ENCODE measurements around the gene SDCBP2. TPM values are rescaled to one million over a fixed set of nuclear protein-coding genes. Genes with fewer than 3 reads are reported as not detected.

Gene SDCBP2
- total RNA-seq, 3 donors from 2014 or later = 1.9 to 3.2 (median 2.2) TPM

DNA sequence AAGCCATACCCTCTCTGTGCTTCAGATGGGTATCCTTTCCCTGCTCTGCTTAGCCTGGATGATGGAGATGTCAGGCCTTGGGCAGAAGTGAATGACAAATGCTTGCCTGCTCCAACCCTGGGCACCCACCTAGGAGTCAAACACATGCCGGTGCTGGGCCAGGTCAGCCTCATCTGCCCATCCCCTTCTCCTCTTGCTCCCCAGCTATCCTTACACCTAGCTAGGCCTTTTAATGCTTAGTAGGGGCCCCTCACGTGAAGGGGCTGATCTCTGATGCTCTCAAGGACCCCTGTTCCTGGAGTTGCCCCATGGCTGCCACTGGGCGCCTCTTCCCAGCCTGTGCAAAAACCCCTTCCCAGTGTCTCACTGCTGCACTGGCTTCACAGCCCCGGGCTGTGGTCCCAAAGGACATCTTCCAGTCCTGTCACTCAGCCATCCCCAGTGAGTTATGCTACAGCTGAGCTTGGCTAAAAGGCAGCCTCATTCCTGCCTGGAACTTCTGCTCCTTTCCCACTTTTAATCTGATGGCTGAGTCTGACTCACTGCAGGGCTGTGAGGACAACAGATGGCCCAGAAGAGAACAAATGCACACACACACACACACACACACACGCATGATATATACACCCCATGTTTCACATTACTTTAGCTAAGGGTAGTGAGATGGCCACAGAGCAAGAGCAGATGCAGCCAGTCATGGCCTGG, 12.8 kb upstream of the SDCBP2 start:
- Mint-ChIP-seq H3K4me3 (no peak overlapping the region), H3K27me3 (ENCODE audit: low read depth) (no peaks in the 10 kb centered on the region), H3K36me3 (ENCODE audit: insufficient read depth) (no peaks in the 10 kb centered on the region), H3K4me1 (ENCODE audit: low read depth) (peaks cover 20% of the 10 kb centered on the region), H3K9me3 (no peaks in the 10 kb centered on the region)
- ATAC-seq = no peak
- DNase-seq = no peak

DNA sequence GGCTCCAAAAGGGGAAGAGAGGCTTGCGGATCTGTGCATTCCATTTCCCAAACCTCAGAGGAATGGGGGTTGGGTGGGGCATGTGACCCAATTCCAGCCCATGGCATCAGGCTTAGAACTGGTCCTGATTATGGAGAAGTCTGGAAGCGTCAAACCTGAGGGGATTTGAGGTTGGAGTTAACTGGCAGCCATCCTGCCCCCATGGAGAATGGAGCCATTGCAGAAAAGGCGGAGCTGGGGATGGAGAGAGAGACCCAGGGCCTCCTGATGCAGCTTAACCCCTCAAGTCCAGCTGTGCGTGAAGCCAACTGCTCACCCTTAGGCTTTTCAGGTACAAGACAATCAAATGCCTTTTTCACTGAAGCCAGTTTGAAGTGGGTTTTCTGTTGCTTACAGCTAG, 9.9 kb upstream of the SDCBP2 start:
- H3K36me3 Mint-ChIP-seq (ENCODE audit: insufficient read depth) = peaks cover 4% of the 10 kb centered on the region
- no peak overlapping the region for H3K4me3 Mint-ChIP-seq
- ATAC-seq (no peak), DNase-seq (no peak)
- H3K9me3 Mint-ChIP-seq = no peaks in the 10 kb centered on the region
- peaks cover 14% of the 10 kb centered on the region for H3K4me1 Mint-ChIP-seq (ENCODE audit: low read depth)
- no peaks in the 10 kb centered on the region for H3K27me3 Mint-ChIP-seq (ENCODE audit: low read depth)

DNA sequence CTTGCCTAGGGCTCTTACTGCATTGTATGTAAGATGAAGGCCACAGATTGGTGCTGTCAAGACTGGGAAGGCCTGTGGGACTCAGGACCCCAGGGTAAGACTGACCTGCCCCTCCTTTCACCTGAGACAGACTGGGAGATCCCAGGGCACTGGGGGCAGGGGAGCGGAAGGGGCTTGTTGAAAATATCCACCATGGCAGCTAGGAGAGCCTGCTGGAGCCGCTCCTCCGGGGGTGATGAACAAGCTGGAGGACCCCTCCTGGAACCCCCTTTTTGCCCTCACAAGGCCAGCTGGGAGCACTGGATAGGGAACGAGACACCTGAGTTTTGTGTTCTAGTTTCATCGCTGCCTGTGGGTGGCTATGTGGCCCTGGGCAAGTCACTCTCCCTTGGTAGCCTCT, 9.2 kb upstream of the SDCBP2 start:
- no peak for DNase-seq
- H3K27me3 Mint-ChIP-seq (ENCODE audit: low read depth) = no peaks in the 10 kb centered on the region
- no peaks in the 10 kb centered on the region for H3K9me3 Mint-ChIP-seq

DNA sequence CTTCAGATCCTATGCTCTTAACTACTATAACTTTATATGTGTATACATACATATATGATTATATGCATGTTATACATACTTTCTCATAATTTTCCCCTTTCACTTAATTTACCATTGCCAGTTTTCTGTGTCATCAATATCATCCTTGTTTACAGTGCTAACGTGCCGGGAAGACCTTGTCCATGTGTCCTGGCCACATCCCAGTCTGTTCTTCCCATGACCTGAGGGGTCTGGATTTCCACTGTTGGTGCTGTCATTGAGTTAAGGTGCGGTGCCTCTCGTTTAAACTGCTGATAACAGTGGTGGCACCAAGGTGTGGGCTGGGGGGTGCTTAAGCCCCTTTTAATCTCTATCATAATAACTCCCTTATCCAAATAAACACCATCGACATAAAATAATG, 8.5 kb upstream of the SDCBP2 start:
- DNase-seq = no peak
- H3K4me3 Mint-ChIP-seq = no peak overlapping the region
- no peak for ATAC-seq
- peaks cover 6% of the 10 kb centered on the region for H3K36me3 Mint-ChIP-seq (ENCODE audit: insufficient read depth)
- no peaks in the 10 kb centered on the region for H3K27me3 Mint-ChIP-seq (ENCODE audit: low read depth)
- H3K4me1 Mint-ChIP-seq (ENCODE audit: low read depth) = peaks cover 20% of the 10 kb centered on the region
- H3K9me3 Mint-ChIP-seq = no peaks in the 10 kb centered on the region

More for the DNA sequence above, 9.2 kb upstream of the SDCBP2 start:
- peaks cover 4% of the 10 kb centered on the region for H3K36me3 Mint-ChIP-seq (ENCODE audit: insufficient read depth)
- ATAC-seq = no peak
- H3K4me1 Mint-ChIP-seq (ENCODE audit: low read depth) = peaks cover 14% of the 10 kb centered on the region
- no peak overlapping the region for H3K4me3 Mint-ChIP-seq

DNA sequence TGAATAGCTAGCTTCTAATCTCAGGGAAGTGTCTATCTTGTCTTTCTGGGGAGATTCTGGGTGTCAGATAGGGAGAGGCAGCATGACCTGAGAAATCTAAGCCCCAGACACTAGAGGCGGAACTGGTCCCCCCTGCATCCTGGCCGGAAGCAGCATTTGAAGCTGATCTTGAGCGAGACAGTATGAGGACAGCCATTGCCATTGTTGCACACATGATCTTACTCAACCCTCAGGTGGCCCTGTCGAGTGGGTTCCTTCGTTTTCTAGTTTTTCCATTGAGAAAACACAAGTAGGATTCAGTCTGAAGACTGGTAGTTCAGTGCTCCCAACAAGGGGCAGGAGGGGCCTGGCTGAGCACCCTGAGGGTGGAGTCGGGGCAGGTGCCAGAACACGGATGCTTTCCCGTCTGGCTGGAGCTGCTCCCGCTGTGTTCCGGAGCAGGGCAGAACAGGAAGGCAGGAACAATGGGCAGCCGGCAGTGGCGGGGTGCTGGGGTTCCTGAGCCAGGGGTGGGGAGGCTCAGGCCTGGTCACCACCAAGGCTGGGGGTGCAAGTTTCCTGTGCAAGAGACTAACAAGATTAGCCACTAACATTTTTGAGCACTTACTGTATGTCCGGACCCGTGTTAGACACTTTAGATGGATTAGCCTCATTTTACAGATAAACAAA, 7.9 kb upstream of the SDCBP2 start:
- DNase-seq (no peak), ATAC-seq (peak in 1 of 2 donors; percentile 40)
- Mint-ChIP-seq H3K36me3 (ENCODE audit: insufficient read depth) (peaks cover 9% of the 10 kb centered on the region), H3K27me3 (ENCODE audit: low read depth) (no peaks in the 10 kb centered on the region), H3K4me1 (ENCODE audit: low read depth) (peaks cover 20% of the 10 kb centered on the region), H3K9me3 (no peaks in the 10 kb centered on the region), H3K4me3 (no peak overlapping the region)

DNA sequence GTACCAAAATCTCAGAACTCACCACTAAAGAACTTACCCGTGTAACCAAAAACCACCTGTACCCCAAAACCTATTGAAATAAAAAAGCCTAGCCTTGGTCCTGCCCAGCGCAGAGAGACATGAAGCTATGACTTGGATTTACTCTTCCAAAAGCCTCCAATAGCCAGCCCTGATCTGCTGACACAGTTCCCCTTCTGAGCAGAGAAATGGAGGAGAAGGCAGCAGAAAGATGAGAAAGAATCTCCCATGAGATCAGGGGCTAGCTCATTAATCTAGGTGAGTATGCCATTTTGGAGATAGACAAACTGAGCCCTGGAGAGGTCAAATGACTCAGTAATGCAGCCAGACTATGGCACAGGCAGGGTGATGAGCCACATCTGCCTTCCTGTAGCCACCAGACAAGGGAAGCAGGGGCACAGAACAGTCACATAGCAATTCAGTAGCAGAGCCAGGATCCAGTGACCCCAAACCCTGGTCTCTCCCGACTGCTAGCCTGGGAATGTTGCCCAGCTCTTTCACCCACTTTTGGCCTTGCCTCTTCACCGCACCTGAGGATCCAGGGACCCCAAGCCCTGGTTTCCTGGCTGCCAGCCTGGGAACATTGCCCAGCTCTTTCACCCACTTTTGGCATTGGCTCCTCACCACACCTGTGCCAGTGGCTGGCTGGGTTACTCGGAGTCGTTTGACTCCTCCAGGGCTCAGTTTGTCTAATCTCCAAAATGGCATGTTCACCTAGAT, 7.2 kb upstream of the SDCBP2 start:
- Mint-ChIP-seq H3K36me3 (ENCODE audit: insufficient read depth) (peaks cover 11% of the 10 kb centered on the region), H3K4me1 (ENCODE audit: low read depth) (peaks cover 24% of the 10 kb centered on the region), H3K4me3 (no peak overlapping the region), H3K9me3 (no peaks in the 10 kb centered on the region), H3K27me3 (ENCODE audit: low read depth) (no peaks in the 10 kb centered on the region)
- DNase-seq = no peak
- ATAC-seq = no peak

DNA sequence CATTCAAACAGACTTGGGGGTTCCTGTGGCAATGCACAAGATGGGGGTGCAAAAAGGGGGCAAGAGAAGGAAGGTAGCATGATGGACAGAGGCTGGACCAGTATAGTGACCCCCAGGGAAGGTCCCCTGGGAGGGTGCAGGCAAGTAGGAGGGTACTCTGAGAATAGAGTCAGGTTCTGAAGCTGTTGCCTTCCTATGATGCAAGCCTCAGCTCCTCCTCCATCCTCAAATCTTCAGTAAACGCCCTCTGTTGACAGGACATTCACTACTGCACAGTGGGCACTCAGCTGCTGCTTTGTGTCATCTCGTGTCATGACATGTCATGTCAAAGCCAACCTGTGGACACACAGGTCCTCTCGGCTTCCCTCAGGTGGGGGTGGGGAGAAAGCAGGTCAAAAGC, 5.8 kb upstream of the SDCBP2 start:
- DNase-seq = no peak
- H3K4me3 Mint-ChIP-seq = no peak overlapping the region
- no peak for ATAC-seq
- H3K4me1 Mint-ChIP-seq (ENCODE audit: low read depth) = peaks cover 36% of the 10 kb centered on the region
- H3K36me3 Mint-ChIP-seq (ENCODE audit: insufficient read depth) = peaks cover 13% of the 10 kb centered on the region
- H3K9me3 Mint-ChIP-seq = no peaks in the 10 kb centered on the region
- no peaks in the 10 kb centered on the region for H3K27me3 Mint-ChIP-seq (ENCODE audit: low read depth)

DNA sequence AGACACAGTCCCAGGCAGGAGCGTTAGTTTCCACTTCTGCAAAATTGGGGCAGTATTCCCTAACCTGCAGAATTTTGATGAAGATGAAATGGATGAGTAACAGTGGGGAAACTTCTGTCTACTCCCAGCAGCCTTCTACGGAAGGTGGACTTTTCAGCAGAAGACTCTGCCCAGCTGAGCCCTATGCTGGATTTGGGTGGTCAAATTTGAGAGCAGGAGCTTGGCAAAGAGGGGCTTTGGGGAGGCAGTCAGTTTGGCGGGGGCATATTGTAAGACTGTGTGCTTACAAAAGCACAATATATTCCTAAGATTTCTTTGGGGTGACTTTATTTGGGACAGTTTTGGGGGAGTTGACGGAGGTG, 5.4 kb upstream of the SDCBP2 start:
- DNase-seq (no peak), ATAC-seq (no peak)
- H3K4me3 Mint-ChIP-seq = no peak overlapping the region
- H3K9me3 Mint-ChIP-seq = no peaks in the 10 kb centered on the region
- H3K36me3 Mint-ChIP-seq (ENCODE audit: insufficient read depth) = peaks cover 15% of the 10 kb centered on the region
- H3K4me1 Mint-ChIP-seq (ENCODE audit: low read depth) = peaks cover 40% of the 10 kb centered on the region
- H3K27me3 Mint-ChIP-seq (ENCODE audit: low read depth) = no peaks in the 10 kb centered on the region

DNA sequence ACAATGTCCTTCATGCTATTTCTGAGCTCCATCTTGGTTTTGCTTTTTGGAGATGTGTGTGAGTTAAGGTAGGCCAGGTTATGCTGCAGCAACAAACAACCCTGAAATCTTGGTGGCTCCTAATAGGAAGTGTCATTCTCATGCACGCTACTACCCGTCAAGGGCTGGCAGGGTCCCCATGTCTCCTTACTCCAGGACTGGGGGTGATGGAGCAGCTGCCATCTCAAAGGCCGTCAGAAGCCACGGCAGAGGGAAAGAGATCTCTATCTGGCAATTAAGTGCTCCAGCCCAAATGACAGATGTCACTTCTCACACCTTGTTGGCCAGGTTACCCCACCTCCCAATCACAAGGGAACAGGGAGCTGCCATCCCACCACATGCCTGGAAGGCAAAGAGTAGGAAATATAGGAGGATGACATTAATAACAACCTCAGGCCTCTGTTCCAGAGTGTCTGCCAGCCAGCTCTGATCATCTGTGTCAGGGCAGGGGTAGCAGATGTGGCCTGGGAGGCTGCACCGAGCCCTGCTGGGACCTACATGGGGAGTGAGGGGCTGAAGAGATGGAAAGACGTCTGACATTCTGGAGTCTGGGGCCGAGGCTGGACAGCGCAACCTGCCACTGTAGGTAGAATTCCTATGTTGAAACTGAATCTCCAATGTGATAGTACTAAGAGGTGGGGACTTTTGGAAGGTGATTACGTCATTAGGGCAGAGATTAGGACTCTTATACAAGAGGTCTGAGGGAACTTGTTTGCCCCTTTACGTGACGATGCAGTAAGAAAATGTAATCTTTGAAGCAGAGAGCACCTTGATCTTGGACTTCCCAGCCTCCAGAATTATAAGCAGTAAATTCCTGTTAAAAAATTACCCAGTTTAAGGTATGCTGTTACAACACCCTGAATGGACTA, 4.8 kb upstream of the SDCBP2 start:
- no peak for ATAC-seq
- Mint-ChIP-seq H3K36me3 (ENCODE audit: insufficient read depth) (peaks cover 15% of the 10 kb centered on the region), H3K27me3 (ENCODE audit: low read depth) (no peaks in the 10 kb centered on the region), H3K4me1 (ENCODE audit: low read depth) (peaks cover 45% of the 10 kb centered on the region), H3K9me3 (no peaks in the 10 kb centered on the region), H3K4me3 (no peak overlapping the region)
- DNase-seq = no peak

DNA sequence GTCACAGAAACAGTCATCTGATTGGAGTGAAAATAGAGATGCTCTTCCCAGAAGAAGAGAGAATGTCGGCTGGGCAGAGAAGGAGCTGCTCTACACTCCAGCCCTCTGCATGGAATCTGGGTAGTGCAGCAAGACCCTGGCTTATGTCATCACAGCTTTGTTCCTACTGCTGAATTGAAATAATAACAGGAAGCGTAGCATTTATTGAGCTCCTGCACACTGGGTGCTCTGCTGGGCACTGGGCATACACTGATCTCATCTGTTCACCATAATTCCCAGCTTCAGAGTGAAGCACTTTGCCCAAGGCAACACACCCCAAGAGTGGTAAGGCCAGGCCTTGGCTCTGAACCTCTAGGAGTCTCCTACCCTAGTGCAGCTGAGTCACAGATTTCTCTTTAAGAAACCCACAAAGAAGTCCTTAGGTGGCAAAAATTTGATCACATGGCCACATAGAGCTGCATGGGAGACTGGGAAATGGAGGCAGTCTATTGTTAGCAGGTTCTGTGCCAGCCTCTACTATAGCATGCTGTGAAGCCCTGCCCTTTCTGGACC, 3.9 kb upstream of the SDCBP2 start:
- H3K4me3 Mint-ChIP-seq = no peak overlapping the region
- H3K36me3 Mint-ChIP-seq (ENCODE audit: insufficient read depth) = peaks cover 17% of the 10 kb centered on the region
- no peaks in the 10 kb centered on the region for H3K27me3 Mint-ChIP-seq (ENCODE audit: low read depth)
- H3K4me1 Mint-ChIP-seq (ENCODE audit: low read depth) = peaks cover 49% of the 10 kb centered on the region
- no peak for ATAC-seq
- H3K9me3 Mint-ChIP-seq = no peaks in the 10 kb centered on the region
- no peak for DNase-seq

DNA sequence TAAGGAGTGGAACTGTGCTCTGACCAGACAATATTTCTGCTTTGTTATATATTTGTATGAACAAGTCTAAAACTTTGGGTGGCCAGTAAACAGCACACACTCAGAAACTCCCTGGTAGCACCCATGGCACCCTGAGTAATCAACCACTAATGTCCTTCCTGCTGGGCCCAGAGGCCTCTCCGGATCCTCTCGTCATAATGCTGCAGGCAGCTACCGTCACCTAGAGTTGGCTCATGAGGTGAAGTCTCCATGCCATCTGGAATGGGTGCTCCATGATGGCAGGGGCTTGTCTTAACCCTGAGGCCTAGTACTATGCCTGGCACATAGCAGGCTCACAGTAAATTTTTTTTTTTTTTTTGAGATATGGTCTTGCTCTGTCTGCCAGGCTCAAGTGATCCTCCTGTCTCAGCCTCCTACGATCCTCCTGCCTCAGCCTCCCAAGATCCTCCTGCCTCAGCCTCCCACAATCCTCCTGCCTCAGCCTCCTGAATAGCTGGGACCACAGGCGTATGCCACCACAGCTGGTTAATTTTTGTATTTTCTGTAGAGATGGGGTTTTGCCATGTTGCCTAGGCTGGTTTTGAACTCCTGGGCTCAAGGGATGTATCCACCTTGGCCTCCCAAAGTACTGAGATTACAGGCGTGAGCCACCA, 3.0 kb upstream of the SDCBP2 start:
- peaks cover 48% of the 10 kb centered on the region for H3K4me1 Mint-ChIP-seq (ENCODE audit: low read depth)
- no peak for DNase-seq

DNA sequence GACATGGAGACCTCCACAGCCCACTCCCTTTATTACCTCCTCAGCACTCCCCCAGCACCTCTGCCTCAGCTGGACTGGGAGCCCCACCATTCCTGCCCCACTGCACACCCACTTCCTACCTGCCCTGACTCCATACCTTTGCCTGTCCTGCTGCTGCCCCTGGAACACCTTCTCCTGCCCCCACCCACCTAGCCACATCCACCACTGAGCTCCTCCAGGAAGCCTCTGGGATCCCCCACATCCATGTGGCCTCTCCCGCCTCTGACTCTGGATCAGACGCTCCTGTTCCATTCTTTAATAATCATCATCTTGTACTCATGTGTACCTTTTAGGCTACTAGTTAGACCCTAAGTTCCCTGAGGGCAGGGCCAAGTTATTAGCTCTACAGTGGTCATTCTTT, 2.2 kb upstream of the SDCBP2 start:
- Mint-ChIP-seq H3K4me1 (ENCODE audit: low read depth) (peaks cover 41% of the 10 kb centered on the region), H3K36me3 (ENCODE audit: insufficient read depth) (peaks cover 18% of the 10 kb centered on the region), H3K4me3 (no peak overlapping the region), H3K27me3 (ENCODE audit: low read depth) (no peaks in the 10 kb centered on the region), H3K9me3 (no peaks in the 10 kb centered on the region)
- ATAC-seq (no peak), DNase-seq (no peak)

More for the DNA sequence above, 3.0 kb upstream of the SDCBP2 start:
- H3K27me3 Mint-ChIP-seq (ENCODE audit: low read depth) = no peaks in the 10 kb centered on the region
- peaks cover 18% of the 10 kb centered on the region for H3K36me3 Mint-ChIP-seq (ENCODE audit: insufficient read depth)
- ATAC-seq = no peak
- no peaks in the 10 kb centered on the region for H3K9me3 Mint-ChIP-seq
- H3K4me3 Mint-ChIP-seq = no peak overlapping the region

DNA sequence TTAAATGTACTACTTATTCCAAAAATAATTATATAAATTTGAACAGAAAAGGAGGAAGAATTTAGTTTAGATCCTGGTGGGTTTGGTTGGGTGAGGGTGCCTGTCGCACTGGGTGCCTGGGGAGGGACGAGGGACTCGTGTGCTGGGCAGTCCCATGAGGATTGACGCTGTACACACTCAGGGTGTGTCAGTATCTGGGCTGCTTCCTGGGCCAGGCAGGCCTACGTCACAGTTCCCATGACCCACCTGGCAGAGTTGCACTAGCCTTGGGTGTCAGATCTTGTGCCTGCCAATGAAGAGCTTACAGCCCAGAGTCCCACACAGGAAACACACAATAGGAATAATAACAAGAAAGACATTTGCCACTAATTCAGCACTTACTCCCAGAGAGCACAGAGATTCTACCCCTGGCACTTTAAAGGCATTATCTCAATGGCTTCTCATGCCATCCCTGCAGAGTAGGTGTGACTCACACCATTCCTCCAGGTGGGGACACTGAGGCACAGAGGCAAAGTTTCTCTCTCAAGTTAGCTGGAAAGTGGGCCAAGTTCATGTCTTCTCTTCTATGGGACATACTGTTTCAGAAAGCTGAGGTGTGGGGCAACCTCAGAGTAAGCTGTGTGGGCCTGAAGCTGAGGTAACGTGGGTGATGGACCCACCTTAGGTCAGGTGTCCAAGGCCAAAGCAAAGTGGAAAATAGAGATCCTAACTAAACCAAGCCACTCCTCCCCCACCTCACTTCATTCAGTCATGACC, 1.3 kb upstream of the SDCBP2 start:
- no peaks in the 10 kb centered on the region for H3K9me3 Mint-ChIP-seq
- peaks cover 38% of the 10 kb centered on the region for H3K4me1 Mint-ChIP-seq (ENCODE audit: low read depth)
- no peak overlapping the region for H3K4me3 Mint-ChIP-seq
- DNase-seq (peak; percentile 25), ATAC-seq (no peak)
- no peaks in the 10 kb centered on the region for H3K27me3 Mint-ChIP-seq (ENCODE audit: low read depth)
- peaks cover 18% of the 10 kb centered on the region for H3K36me3 Mint-ChIP-seq (ENCODE audit: insufficient read depth)
